NCI-H748 (cell line): ENCODE data around the gene KCTD1.

Source experiments
- DNase-seq: peaks from one replicate; lab custom pipeline; 2025; ENCODE audit not compliant: unreplicated experiment; lab: John Stamatoyannopoulos, UW

Gene KCTD1

DNA sequence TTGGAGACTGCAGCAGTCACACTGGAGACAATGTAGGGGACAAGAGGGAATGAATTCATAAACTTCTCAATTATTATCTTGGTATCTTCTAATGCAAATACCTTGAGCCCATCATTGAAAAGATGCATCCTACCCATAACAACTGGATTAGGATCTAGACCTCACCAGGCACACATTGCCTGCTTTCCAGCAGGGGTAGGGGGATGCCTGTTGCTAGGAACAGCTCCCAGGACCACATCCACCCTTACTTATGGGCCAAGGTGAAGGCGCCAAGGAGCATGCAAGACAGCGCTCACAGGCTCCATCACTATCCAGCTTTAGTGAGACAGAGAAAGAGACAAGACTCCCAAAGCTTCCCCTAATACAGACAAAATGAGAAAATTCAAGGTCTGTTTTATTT, 24.4 kb downstream of the KCTD1 start:
- no peak for DNase-seq

DNA sequence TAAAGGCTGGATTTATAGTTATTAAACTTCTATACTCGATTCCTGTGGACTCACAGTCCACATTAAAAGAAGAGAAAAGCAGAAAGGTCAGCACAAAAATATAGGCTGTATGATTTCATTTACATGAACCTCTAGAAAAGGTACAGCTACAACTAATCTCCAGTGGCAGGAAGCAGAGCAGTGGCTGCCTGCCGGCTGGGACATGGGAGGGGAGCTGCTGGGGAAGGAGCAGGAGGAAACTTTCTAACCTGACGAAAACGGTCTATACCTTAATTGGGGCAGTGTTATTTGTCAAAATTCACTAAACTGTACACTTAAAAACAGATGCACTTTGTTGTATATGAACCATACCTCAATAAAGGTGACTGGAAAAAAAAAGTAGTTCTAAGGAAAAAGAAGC, 26.7 kb downstream of the KCTD1 start:
- no peak for DNase-seq

DNA sequence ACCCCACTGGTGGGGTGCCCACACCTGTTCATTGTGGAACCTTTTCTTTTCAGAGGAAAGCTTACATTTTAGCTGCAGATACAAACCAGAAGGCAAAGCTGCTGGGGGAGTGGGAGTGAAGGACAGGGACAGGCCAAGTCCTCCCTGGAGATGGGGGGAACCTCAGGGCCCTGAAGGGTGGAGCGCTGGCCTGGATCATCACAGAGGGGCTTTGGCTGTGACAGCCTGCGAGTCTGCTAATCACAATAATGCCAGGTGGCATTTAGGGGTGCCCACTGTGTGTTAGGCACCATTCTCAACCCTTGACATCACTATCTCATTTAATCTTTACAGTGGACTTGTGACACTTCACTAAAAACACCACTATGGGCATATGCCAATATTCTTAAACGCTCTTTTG, 27.4 kb downstream of the KCTD1 start:
- DNase-seq: no peak

DNA sequence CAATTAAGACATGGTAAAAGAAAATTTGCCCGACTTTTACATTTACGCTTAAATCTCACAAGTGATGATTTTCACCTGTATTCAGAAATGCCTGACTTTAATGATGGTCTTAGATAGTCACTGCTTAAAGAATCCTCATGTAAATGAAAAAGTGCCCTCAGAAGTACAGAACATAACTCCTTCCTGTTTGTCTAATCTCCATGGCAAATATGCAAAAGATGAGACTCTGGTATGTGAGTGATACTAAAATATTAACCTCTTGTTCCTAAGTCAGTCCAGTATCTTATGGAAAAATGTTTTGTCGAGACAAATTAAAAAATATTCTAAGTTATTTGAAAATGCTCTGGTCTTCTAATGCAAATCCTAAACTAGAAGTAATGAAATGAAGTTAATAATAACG, 29.2 kb downstream of the KCTD1 start:
- DNase-seq: no peak

DNA sequence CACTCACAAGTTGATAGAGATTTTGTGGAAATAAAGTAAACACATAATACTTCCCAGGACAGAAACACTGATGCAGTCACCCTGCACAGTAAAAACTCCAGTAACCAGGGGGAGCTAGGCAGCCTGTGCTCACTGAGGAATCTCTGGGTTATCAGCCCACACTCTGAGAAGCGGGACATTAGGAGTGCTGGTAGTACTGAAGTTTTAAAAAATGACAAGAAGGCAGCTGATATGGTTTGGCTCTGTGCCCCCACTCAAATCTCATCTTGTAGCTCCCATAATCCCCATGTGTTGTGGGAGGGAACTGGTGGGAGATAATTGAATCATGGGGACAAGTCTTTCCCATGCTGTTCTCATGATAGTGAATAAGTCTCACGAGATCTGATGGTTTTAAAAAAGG, 31.4 kb downstream of the KCTD1 start:
- DNase-seq: no peak

DNA sequence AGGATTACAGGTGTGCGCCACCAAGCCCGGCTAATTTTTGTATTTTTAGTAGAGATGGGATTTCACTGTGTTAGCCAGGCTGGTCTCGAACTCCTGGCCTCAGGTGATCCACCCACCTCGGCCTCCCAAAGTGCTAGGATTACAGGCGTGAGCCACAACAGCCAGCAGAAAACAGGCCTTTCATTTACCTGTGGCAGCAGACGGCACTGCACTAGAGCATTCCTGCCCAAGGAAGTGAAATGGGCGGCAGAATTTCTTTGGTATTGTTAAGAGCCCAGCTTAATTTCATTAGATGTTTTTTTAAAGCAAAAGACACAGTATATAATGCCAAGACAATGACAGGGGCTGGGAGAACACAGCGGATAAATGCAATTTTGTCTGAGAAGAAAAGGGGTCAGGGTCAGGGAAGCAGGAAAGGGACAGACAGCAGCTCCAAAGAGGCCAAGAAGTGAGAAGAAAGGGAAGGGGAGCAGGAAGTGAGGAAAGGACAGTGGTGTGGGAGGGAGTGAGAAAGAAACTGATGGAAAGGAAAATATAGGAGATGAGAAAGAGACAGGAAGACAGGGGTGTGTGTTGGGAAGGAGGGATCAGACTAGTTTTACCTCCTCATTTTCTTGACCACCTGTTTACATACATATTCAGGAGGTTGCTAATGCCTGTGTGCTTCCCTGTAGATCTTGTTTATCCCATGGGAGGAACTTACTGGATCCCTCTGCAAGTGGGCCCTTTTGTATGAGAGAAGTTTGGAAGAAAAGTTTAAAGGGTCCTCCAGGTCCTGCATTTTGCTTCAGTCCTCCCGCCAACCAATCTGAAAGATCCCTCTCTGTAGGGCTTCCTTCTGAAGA, 32.5 kb downstream of the KCTD1 start:
- no peak for DNase-seq

DNA sequence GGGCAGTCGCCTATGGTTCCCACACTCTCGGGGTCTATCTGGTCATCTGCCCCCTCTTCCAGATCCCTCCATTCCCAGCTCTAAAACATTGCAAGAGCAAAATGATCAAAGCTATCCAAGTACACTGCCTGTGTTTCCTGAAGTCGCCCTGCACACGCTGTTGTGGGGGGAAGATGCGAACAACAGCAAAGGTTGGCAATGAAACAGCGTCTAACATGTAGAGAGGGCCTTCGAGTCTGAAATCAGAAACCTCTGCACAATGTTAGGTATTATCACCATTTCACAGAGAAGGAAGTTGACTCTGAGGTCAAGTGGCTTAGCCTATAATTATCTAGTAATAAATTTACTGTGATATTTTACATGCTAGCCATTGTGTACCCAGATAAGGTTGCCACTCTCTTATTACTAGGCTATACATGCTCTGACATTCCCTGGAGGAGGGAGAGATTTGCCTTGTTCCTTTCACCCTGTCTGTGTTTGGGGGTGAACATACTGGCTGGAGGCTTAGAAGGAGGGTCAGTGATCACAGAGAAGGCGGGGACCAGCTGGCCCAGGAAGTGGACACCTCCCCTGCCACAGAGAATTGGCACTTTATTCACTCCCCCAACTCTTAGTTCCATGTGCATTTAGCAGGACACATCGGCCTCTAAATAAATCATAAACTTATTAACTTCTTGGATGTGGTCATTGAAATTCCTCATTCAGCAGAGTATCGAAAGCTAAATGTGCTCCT, 36.8 kb downstream of the KCTD1 start:
- peak; percentile 96 for DNase-seq

DNA sequence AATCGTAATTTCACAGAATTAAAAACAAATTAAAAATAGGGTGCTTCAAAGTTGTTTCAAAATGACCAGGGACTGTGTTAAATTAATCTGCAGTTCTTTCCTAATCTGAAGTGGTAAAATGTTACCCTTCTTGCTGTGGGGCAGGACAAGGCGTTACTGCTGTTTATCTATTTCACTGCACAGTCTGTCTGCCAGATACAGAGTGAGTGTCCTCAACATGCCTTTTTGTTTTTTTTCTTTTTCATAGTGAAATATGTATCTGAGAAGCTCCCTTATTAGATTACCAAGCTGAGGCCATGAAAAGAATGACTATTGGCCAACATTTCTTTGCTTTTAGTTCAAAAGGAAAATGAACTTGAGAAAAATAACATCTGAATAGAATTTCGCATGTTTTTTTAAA, 38.0 kb downstream of the KCTD1 start:
- no peak for DNase-seq

DNA sequence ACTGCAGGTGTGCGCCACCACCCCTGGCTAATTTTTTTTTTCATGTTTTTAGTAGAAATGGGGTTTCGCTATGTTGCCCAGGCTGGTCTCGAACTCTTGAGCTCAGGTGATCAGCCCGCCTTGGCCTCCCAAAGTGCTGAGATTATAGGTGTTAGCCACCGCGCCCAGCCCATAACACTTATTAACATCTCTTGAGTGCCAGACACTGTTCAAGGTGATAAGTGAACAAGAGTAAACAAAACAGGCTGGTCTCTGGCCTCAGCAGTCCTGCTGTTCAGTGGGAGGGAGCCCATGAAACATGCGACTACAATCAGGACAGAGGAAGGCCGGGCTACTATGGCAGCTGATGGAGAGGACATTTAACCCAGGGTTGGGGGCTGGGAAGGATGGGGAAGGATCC, 42.3 kb downstream of the KCTD1 start:
- DNase-seq: peak; percentile 18

DNA sequence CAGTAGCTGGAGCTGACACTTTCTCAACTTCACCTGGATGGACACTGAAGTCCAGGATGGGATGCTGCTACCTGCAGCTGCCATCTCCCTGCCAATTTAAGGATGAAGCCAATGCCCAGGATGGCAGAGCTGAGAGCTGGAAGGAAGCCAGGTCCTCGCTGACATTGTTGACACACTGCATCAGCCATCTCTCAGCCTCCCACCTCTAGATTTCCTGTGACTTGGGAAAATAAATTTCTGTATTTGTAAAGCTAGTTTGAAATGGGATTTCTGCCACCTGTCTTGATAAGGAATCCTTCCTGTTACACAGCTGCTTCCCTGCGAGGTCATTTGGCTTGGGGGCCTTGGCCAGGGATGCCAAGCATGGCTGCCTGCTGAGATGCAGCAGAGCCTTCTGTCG, 43.5 kb downstream of the KCTD1 start:
- peak; percentile 83 for DNase-seq

DNA sequence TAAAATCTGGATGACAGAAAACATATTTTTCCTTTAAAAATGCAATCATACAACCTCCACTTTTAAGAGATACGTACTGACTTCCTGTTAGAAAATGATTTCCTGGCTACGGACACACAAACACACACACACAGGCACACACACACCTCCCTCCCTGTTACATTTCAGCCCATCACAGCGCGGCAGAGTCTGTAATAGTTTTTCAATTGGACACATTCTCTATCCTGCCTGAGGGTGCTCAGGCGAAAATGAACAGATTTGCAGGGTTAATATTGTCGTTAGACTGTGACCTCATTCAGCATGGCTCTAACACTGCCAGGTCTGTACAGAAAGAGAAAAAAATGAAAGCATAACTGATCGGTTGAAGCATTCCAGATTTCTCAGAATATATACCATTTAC, 45.0 kb downstream of the KCTD1 start:
- peak; percentile 13 for DNase-seq

DNA sequence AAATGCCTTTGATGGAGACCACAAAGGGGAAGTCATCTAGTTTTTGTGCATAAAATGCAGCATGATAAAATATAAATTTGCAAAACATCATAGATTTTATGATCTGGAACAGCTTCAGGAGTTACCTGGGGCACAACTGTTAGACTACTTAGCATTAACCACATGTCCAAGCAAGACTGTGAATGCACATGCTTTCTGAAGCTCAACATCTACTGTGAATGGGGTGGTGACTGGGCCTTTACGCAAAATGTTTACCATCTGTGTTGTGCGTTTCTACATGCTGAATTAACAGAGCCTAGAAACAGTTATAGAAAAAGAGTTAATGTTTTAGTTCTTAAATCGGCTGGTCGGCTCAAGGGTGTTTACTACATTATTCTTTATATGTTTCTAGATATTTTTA, 45.5 kb downstream of the KCTD1 start:
- DNase-seq: peak; percentile 27

DNA sequence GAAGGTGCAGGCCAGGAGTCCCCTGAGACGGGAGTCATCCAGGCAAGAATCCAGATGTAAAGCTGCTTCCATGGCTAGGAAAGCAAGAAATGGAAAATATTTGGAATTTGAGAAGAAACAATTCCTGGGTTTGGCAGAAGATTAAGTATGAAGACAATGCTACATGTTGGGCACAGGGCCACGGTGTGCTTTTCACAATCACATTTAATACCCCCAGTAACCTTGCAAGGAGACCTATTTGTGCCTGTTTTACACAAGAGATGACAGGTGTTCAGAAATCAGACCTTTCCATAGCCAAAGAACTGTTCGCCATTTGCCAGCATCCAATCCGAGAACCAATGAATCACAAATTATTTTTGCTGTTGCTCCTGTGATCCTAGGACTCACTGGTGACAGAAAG, 50.5 kb downstream of the KCTD1 start:
- no peak for DNase-seq

DNA sequence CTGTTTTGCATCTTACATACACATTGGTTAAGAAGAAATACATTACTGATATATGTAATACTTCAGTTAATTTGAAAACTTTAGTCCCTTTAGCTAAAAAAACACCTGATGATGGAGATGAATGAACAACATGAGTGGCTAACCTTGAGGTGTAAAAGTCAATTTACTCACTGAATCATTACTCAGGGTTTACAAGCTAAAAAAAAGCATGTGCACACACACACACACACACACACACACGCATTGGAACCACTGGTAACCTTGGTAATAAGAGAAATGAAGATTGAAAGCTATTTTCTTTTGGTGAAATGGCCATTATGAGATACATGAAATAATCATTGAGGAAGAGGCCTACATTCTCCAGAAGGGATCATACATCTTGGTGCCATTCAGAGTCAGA, 51.8 kb downstream of the KCTD1 start:
- DNase-seq: no peak

DNA sequence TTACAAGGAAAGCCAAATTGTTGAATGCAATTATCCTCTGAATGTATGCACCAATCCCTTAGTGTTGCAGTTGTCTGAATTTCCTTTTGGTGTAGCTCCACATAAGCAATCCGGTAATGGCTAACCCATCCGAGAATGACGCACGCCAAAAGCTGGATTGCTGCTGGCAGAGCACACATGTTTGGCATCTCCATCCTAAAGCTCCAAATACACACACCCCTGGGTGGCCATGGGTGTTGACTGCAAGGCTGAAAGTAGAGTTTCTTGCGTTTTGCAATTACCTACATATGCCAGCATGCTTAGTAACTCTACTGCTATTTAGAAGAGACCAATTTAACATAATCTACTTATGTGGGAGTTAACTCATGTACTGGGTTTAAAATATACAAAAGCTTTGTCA, 53.1 kb downstream of the KCTD1 start:
- DNase-seq: no peak

DNA sequence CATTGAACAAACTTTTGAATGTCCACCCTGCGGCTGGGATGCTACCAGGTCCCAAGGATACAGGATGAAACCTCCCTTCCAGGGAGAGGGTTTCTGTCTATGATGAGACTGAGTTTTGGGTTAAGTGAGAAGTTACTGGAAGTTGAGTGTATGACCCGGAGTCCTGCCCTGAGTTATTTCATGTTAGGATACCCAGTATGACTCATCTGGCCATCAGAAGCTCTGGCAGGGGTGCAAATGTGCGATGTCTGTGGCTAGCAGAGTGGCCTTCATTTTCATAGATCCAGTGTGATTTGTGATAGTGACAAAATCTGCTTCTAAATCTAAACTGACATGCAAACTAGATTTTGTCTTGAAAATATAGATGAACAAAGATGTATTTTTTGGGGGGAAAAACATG, 55.3 kb downstream of the KCTD1 start:
- DNase-seq: no peak

DNA sequence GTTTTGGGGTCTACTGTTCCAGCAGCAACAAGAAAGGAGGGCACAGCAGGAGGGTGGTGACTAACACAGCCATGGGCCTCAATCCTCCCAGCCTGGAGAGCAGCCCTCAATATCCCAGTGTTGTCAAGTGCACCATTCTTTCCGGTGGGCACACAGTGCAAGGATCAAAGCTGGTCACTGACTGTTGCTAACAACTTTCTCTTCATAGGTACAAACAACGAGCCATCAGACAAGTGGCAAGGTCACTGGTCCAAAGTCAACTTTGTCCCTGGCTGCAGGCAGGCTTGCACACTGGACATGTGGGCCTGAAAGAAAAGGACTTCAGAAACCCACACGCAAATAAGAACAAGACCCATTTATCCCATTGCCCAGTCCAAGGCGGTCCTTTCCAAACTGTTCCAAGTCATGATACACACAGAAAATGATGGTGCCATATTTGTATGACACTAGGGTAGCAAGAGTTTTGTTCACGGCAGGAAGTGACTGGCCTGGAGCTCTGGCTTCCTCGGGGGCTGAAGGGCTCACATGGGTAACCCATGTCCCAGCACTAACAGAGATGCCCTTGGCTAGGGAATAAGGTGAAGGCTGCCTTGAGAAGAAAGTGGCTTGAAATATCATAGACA, 57.0 kb downstream of the KCTD1 start:
- no peak for DNase-seq

DNA sequence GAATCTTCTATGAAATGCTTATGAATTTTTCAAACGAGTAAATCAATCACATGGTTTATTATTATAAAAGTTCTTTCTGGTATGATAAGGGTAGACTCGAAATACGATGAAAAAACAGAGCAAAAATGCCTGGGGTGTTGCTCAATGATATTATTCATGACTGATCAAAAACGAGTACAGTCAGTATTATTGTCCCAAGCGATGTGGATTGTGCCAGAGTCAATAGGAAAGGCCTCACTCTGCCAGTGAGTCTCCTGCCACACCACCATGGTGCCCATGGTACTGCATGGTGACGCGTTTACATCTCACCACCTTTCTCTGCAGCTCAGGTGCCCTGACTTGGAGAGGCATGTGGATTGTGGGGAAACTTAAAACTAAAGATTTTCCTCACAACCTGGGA, 58.5 kb downstream of the KCTD1 start:
- DNase-seq: no peak

DNA sequence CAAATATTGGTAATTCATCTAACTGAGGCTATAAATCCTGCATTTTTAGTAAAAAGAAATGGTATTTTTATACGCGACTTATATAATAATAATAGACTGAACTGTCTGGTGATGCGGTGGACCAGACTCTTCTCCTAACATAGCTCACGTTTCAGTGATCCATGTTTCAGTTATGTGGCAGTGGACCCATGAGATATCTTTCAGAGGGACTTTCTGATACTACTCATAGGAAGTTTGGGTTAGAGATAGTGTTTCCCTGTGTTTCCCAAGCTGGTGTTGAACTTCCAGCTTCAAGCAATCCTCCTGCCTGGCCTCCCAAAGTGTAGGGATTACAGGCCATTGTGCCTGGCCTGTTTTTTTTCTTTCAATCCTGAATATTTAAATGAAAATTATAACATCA, 59.2 kb downstream of the KCTD1 start:
- no peak for DNase-seq

DNA sequence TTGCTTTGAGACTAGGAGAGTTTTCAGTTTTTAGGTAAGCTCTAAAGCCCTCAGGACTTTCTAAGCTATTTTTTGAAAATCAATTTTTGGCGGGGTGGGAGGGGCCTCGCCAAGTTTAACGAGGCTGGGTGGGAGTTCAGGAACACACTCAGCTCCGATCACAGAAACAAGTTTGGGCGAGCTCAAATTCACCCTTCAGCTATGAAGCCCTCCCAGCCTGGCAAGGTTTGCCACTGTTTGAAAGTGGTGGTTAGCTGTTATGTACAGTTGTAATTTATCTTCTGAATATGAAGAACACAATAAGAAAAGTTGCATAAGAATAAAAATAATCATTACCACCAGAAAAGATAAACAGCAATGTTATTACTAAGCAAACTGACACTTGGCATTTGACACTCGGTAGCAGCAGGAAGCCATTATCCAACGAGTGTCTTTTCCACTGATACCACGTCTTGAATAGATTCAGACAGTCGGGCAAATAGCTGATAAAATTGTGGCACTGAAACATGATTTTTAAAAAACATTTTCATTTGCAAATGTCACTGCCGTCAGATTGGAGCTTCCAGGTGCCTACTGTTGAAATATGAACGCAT, 59.8 kb downstream of the KCTD1 start:
- peak; percentile 81 for DNase-seq

DNA sequence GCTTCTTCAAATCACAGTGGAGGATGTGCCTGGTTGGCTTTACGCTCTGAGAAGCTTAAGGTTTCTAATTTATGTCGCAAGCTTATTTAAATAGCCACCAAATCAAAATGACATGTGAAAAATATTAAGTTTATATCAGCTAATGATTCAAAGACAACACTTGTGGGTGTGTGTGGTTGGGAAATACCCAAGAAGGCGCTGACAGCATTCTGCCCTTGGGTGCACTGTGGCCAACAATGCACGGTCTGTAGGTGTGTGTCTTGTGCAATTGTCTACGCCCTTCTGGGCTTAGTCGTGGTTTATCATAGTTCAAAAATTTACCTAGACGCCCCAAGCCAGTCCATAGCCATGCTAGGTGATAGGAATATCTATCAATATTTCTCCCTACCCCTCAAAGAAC, 60.9 kb downstream of the KCTD1 start:
- DNase-seq: no peak

DNA sequence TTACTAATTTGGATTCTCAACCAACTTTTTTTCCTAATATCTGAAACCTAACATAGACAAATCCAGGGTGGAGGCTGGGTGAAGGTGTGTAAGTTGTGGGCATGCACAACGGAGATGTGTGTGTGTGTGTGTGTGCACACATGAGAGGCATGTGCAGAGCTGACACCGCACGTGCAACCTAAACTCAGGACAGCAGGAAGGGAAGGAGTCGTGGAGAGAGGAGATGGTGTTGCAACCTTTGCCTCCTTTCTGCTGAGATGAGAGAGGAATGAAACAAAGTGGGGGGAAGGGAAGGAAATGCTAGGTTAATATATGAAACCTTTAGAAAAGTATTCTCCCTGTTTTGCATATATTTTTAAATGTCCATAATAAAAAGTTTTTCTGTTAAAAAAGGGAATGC, 64.7 kb downstream of the KCTD1 start:
- no peak for DNase-seq
